DOHH2 (cell line): Measurements from ENCODE around the gene TM4SF1.
A peak's percentile ranks its signal among the peaks of the same experiment; 100 is the strongest.

Experiments
- H3F3A ChIP-seq: fragments of 200-600 bp; sonication (generic), shearing (Covaris generic); 2 replicates; pipeline ENCODE4 v1.6.0; 2016; ENCODE audit warnings: antibody characterized with exemption, mild to moderate bottlenecking; ENCODE audit not compliant: control insufficient read depth, insufficient read depth
- H3K27ac ChIP-seq: fragments of 200-600 bp; sonication (generic); 2 replicates; pipeline ENCODE4 v1.5.1; 2014; ENCODE audit warnings: low read depth, mild to moderate bottlenecking, low read length, moderate library complexity
- H3K27me3 ChIP-seq: fragments of 200-600 bp; sonication (generic); 2 replicates; pipeline ENCODE4 v1.6.1; 2014; ENCODE audit warnings: mild to moderate bottlenecking, low read length, mixed read lengths; ENCODE audit not compliant: control insufficient read depth
- H3K36me3 ChIP-seq: fragments of 200-600 bp; sonication (generic); 2 replicates; pipeline ENCODE4 v1.6.1; 2014; ENCODE audit warnings: mild to moderate bottlenecking, low read length, moderate library complexity, mixed read lengths; ENCODE audit not compliant: control insufficient read depth
- H3K4me1 ChIP-seq: fragments of 200-600 bp; sonication (generic); 2 replicates; pipeline ENCODE4 v1.6.1; 2014; ENCODE audit warnings: mild to moderate bottlenecking, low read length, mixed read lengths; ENCODE audit not compliant: control insufficient read depth
- H3K4me2 ChIP-seq: fragments of 200-600 bp; sonication (generic); 2 replicates; pipeline ENCODE4 v1.6.0; 2014; ENCODE audit warnings: mild to moderate bottlenecking, low read length, moderate library complexity
- H3K4me3 ChIP-seq: fragments of 200-600 bp; sonication (generic); 2 replicates; pipeline ENCODE4 v1.5.1; 2014; ENCODE audit warnings: mild to moderate bottlenecking, low read length, mixed read lengths
- H3K79me2 ChIP-seq: fragments of 200-600 bp; sonication (generic); 2 replicates; pipeline ENCODE4 v1.6.1; 2014; ENCODE audit warnings: mild to moderate bottlenecking, low read length, mixed read lengths; ENCODE audit not compliant: control insufficient read depth
- H3K9me2 ChIP-seq: fragments of 200-600 bp; sonication (generic); replicated peaks from 2 replicates; pipeline ENCODE4 v1.6.1; 2014; ENCODE audit warnings: mild to moderate bottlenecking, low read length, mixed read lengths; ENCODE audit not compliant: control insufficient read depth
- H3K9me3 ChIP-seq: fragments of 200-600 bp; sonication (generic); 2 replicates; pipeline ENCODE4 v1.6.1; 2014; ENCODE audit warnings: antibody characterized with exemption, low read length, mixed read lengths; ENCODE audit not compliant: control insufficient read depth, insufficient read depth
- H4K20me1 ChIP-seq: fragments of 200-600 bp; sonication (generic); 2 replicates; pipeline ENCODE4 v1.6.0; 2014; ENCODE audit warnings: low read depth, mild to moderate bottlenecking, antibody characterized with exemption, low read length, moderate library complexity; ENCODE audit not compliant: control insufficient read depth, insufficient read depth
- EZH2phosphoT487 ChIP-seq: fragments of 200-600 bp; sonication (generic); IDR thresholded peaks from 2 replicates; pipeline ENCODE4 v1.6.1; 2017; ENCODE audit warnings: borderline replicate concordance, mild to moderate bottlenecking, antibody characterized with exemption, low read length, moderate library complexity, mixed read lengths
- TF ChIP-seq, protein P1 (sequence below): fragments of 200-600 bp; sonication (generic); IDR thresholded peaks from one replicate; pipeline ENCODE4 v1.5.1; 2014; ENCODE audit warnings: antibody characterized with exemption, mild to moderate bottlenecking, low read depth, low read length; ENCODE audit not compliant: poor library complexity, severe bottlenecking

Gene TM4SF1

DNA sequence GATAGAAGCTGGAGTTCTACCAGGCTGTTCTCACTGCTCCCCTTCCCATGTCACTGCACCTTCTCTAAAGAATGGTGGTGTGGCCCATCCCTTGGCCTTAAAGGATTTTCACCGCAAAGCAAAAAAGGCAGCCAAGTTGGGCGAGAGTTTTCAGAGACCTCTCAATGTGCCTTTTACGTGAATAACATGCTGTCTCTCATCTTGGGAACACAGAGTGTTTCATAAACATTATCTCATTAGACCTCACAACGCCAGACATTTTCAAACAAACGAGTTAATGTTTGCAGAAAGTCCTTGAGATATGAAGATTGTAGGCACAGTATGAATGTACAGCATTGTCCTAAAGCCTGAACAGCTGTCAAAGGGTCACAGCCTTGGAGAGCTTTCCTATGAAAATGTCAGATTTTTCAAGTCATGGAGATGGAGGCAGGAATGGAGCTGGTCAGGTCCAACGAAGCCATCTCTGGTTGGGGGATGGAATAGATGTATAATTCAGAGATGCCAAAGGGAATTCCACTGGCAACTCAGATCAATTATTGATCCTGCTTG is 21.3 kb downstream of the TM4SF1 start:
- H3K9me3 ChIP-seq, result no peaks in the 10 kb centered on the region
- no peaks in the 10 kb centered on the region for H3K4me1 ChIP-seq
- no peaks in the 10 kb centered on the region for H3F3A ChIP-seq
- no peaks in the 10 kb centered on the region for H3K36me3 ChIP-seq
- TF ChIP-seq, protein P1, sequence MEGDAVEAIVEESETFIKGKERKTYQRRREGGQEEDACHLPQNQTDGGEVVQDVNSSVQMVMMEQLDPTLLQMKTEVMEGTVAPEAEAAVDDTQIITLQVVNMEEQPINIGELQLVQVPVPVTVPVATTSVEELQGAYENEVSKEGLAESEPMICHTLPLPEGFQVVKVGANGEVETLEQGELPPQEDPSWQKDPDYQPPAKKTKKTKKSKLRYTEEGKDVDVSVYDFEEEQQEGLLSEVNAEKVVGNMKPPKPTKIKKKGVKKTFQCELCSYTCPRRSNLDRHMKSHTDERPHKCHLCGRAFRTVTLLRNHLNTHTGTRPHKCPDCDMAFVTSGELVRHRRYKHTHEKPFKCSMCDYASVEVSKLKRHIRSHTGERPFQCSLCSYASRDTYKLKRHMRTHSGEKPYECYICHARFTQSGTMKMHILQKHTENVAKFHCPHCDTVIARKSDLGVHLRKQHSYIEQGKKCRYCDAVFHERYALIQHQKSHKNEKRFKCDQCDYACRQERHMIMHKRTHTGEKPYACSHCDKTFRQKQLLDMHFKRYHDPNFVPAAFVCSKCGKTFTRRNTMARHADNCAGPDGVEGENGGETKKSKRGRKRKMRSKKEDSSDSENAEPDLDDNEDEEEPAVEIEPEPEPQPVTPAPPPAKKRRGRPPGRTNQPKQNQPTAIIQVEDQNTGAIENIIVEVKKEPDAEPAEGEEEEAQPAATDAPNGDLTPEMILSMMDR, result no peak
- TF ChIP-seq EZH2phosphoT487, result no peak
- no peaks in the 10 kb centered on the region for H3K9me2 ChIP-seq
- no peak overlapping the region for H3K4me3 ChIP-seq
- H3K4me2 ChIP-seq, result no peak overlapping the region
- H4K20me1 ChIP-seq, result no peaks in the 10 kb centered on the region
- no peak overlapping the region for H3K27ac ChIP-seq
- H3K27me3 ChIP-seq, result peaks cover 5% of the 10 kb centered on the region; the same call in 1 of the 2 replicates
- no peaks in the 10 kb centered on the region for H3K79me2 ChIP-seq

GRCh38 chr3:149353581-149354184 is 23.8 kb downstream of the TM4SF1 start:
- Histone ChIP-seq H3K27ac (no peak overlapping the region), H3F3A (no peaks in the 10 kb centered on the region), H3K9me2 (no peaks in the 10 kb centered on the region), H3K4me2 (no peak overlapping the region), H3K27me3 (peaks cover 18% of the 10 kb centered on the region; the same call in 1 of the 2 replicates), H3K79me2 (no peaks in the 10 kb centered on the region), H3K4me3 (no peak overlapping the region), H3K4me1 (no peaks in the 10 kb centered on the region), H3K36me3 (no peaks in the 10 kb centered on the region), H3K9me3 (no peaks in the 10 kb centered on the region), H4K20me1 (no peaks in the 10 kb centered on the region)
- no peak for TF ChIP-seq EZH2phosphoT487
- TF ChIP-seq, protein P1, result no peak

- H4K20me1 ChIP-seq, result no peaks in the 10 kb centered on the region
- H3F3A ChIP-seq, result no peaks in the 10 kb centered on the region
- H3K4me1 ChIP-seq, result no peaks in the 10 kb centered on the region
- H3K4me3 ChIP-seq, result no peak overlapping the region
- no peak overlapping the region for H3K27ac ChIP-seq
- peaks cover 19% of the 10 kb centered on the region; the same call in 1 of the 2 replicates for H3K27me3 ChIP-seq
- H3K9me3 ChIP-seq, result no peaks in the 10 kb centered on the region
- no peaks in the 10 kb centered on the region for H3K79me2 ChIP-seq
- no peaks in the 10 kb centered on the region for H3K36me3 ChIP-seq
- TF ChIP-seq, protein P1, result peak; percentile 77
- TF ChIP-seq EZH2phosphoT487, result no peak
- H3K4me2 ChIP-seq, result no peak overlapping the region
- H3K9me2 ChIP-seq, result no peaks in the 10 kb centered on the region
Observed at GRCh38 chr3:149352556-149352955, 24.9 kb downstream of the TM4SF1 start.
